Keratinocyte (primary cell): ENCODE measurements around the gene HOXB2.
"Not testable (repeated sequence)": the region's sequence is repeated elsewhere in the genome, so short reads cannot be mapped to it uniquely, and the experiment has no call there.

Experiments used
- EZH2 ChIP-seq: IDR thresholded peaks from one replicate; pipeline ENCODE4 v1.6.1; 2012; ENCODE audit warnings: inconsistent platforms, mild to moderate bottlenecking, low read length, moderate library complexity
- TF ChIP-seq, protein P1 (sequence below), 3 experiments: IDR thresholded peaks in 1 of 3; conservative IDR thresholded peaks in 1 of 3; optimal IDR thresholded peaks in 1 of 3; 2 replicates in 2 of 3; 3 replicates in 1 of 3; pipeline versions ENCODE3 to v1.5.1; 2011; ENCODE audit warnings: low read length in 3 of 3, mild to moderate bottlenecking in 3 of 3, moderate library complexity in 2 of 3, control low read depth in 1 of 3, inconsistent platforms in 1 of 3; ENCODE audit not compliant: insufficient read depth in 2 of 3; ENCODE audit errors: extremely low read depth in 1 of 3

DNA sequence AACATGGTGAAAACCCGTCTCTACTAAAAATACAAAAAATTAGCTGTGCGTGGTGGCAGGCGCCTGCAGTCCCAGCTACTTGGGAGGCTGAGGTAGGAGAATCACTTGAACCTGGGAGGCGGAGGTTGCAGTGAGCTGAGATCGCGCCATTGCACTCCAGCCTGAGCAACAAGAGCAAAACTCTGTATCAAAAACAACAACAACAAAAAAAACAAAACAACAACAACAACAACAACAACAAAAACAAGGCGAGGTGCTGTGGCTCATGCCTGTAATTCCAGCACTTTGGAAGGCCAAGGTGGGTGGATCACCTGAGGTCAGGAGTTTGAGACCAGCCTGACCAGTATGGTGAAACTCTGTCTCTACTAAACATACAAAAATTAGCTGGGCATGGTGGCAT is 35.2 kb downstream of the HOXB2 start:
- TF ChIP-seq, protein P1, sequence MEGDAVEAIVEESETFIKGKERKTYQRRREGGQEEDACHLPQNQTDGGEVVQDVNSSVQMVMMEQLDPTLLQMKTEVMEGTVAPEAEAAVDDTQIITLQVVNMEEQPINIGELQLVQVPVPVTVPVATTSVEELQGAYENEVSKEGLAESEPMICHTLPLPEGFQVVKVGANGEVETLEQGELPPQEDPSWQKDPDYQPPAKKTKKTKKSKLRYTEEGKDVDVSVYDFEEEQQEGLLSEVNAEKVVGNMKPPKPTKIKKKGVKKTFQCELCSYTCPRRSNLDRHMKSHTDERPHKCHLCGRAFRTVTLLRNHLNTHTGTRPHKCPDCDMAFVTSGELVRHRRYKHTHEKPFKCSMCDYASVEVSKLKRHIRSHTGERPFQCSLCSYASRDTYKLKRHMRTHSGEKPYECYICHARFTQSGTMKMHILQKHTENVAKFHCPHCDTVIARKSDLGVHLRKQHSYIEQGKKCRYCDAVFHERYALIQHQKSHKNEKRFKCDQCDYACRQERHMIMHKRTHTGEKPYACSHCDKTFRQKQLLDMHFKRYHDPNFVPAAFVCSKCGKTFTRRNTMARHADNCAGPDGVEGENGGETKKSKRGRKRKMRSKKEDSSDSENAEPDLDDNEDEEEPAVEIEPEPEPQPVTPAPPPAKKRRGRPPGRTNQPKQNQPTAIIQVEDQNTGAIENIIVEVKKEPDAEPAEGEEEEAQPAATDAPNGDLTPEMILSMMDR (optimal IDR thresholded peaks at IDR 0.05 in 1 of 3, IDR thresholded peaks at IDR 0.05 in 1 of 3, conservative IDR thresholded peaks at IDR 0.05 in 1 of 3; ENCODE audit: extremely low read depth in 1 of 3, insufficient read depth in 2 of 3, low read length in 3 of 3), result not testable (repeated sequence)
- not testable (repeated sequence) for TF ChIP-seq EZH2
